A549 (cell line): ENCODE results near the gene GRK4. TPM values are rescaled to one million over a fixed set of nuclear protein-coding genes. Genes with fewer than 3 reads are reported as not detected.
"Not testable (repeated sequence)": the region's sequence is repeated elsewhere in the genome, so short reads cannot be mapped to it uniquely, and the experiment has no call there.

Source experiments
- ATAC-seq, 2 experiments: fragments of 200-7000 bp in 1 of 2; fragments of >200 bp in 1 of 2; cut with Nextera tagmentation in 1 of 2; cut with Tn5 transposase in 1 of 2; 3 replicates each; pipeline versions ENCODE4 v1.8.0 to v1.9.1; 2018 to 2020; ENCODE audit warnings: mild to moderate bottlenecking in 1 of 2, moderate library complexity in 1 of 2
- CTCF ChIA-PET: fragments of 300-600 bp; sonication (Branson Sonifier 250); formaldehyde crosslinking; extraction: SDS; loops from one replicate; lab custom pipeline; 2021; ENCODE audit warnings: antibody characterized with exemption, inconsistent platforms; lab: Yijun Ruan, JAX
- POLR2A ChIA-PET: fragments of 350-600 bp; formaldehyde crosslinking; extraction: SDS; loops from one replicate; lab custom pipeline; 2021; ENCODE audit warnings: antibody characterized with exemption, inconsistent platforms; lab: Yijun Ruan, JAX
- DNase-seq, 2 experiments: peaks; one replicate each; pipeline versions ENCODE4 v3.0.0 to v3.0.0-alpha.2; 2011 to 2016; ENCODE audit warnings: low read depth in 1 of 2, low spot score in 1 of 2
- FAIRE-seq: peaks from 2 replicates; lab custom pipeline; 2011; peaks lifted over from hg19 to GRCh38; lab: Jason Lieb, UNC
- H3K27ac ChIP-seq, 2 experiments: fragments of >200 bp; sonication (Bioruptor Twin); formaldehyde crosslinking; 3 replicates each; pipeline ENCODE4 v1.5.1; 2016 to 2017
- H3K4me1 ChIP-seq: fragments of >200 bp; sonication (Bioruptor Twin); formaldehyde crosslinking; 3 replicates; pipeline ENCODE4 v1.6.1; 2016
- H3K4me2 ChIP-seq: fragments of >200 bp; sonication (Bioruptor Twin); formaldehyde crosslinking; 3 replicates; pipeline ENCODE4 v1.6.1; 2016
- H3K4me3 ChIP-seq: fragments of >200 bp; sonication (Bioruptor Twin); formaldehyde crosslinking; 3 replicates; pipeline ENCODE4 v1.5.1; 2016
- H3K9me3 ChIP-seq: fragments of >200 bp; sonication (Bioruptor Twin); formaldehyde crosslinking; 3 replicates; pipeline ENCODE4 v1.6.1; 2016
- BCL3 ChIP-seq: fragments of >200 bp; sonication (Bioruptor Twin); formaldehyde crosslinking; IDR thresholded peaks from 3 replicates; pipeline ENCODE4 v1.6.1; 2016
- BHLHE40 ChIP-seq: IDR thresholded peaks from 2 replicates; pipeline ENCODE4 v1.6.1; 2012; ENCODE audit warnings: low read depth, low read length, inconsistent platforms
- CBX2 ChIP-seq: fragments of 200-600 bp; sonication (generic); IDR thresholded peaks from 2 replicates; pipeline ENCODE4 v1.6.1; 2016; ENCODE audit warnings: low read depth, mild to moderate bottlenecking, borderline replicate concordance
- CTCF ChIP-seq: fragments of >200 bp; sonication (Bioruptor Twin); formaldehyde crosslinking; IDR thresholded peaks from 3 replicates; pipeline ENCODE4 v1.5.1; 2016
- ELK1 ChIP-seq: fragments of 150-350 bp; IDR thresholded peaks from 2 replicates; pipeline ENCODE4 v1.6.1; 2014; ENCODE audit warnings: low read depth, mild to moderate bottlenecking, low read length
- EP300 ChIP-seq, 2 experiments: fragments of >200 bp; sonication (Bioruptor Twin); formaldehyde crosslinking; IDR thresholded peaks; 2 replicates in 1 of 2; 3 replicates in 1 of 2; pipeline ENCODE4 v1.6.1; 2016 to 2017
- FOSB ChIP-seq: fragments of 250-450 bp; sonication (Bioruptor Pico); IDR thresholded peaks from 2 replicates; pipeline ENCODE4 v1.5.0; 2020; ENCODE audit warnings: mild to moderate bottlenecking, moderate library complexity
- HES2 ChIP-seq: fragments of >200 bp; sonication (Bioruptor Twin); formaldehyde crosslinking; IDR thresholded peaks from 2 replicates; pipeline ENCODE4 v1.6.1; 2016
- HMGXB4 ChIP-seq: fragments of 250-450 bp; sonication (Bioruptor Pico); IDR thresholded peaks from 2 replicates; pipeline ENCODE4 v1.5.0; 2021; ENCODE audit warnings: mild to moderate bottlenecking, moderate library complexity, borderline replicate concordance
- HOXB13 ChIP-seq: fragments of 250-450 bp; sonication (Bioruptor Pico); IDR thresholded peaks from 2 replicates; pipeline ENCODE4 v1.5.0; 2020; ENCODE audit warnings: low read depth, mild to moderate bottlenecking, moderate library complexity
- JUNB ChIP-seq: fragments of >200 bp; sonication (Bioruptor Twin); formaldehyde crosslinking; IDR thresholded peaks from 2 replicates; pipeline ENCODE4 v1.6.1; 2016
- KDM5A ChIP-seq: fragments of 200-600 bp; sonication (generic); IDR thresholded peaks from 2 replicates; pipeline ENCODE4 v1.6.1; 2016; ENCODE audit warnings: antibody characterized with exemption, mild to moderate bottlenecking
- MYC ChIP-seq: IDR thresholded peaks from 2 replicates; pipeline ENCODE4 v1.6.1; 2012; ENCODE audit warnings: mild to moderate bottlenecking, inconsistent platforms, low read length, improper control_type of control experiment, borderline replicate concordance
- NFE2L2 ChIP-seq: fragments of 150-350 bp; conservative IDR thresholded peaks from 2 replicates; pipeline ENCODE4 v1.6.1; 2014; ENCODE audit warnings: low read length
- RCOR1 ChIP-seq: fragments of 150-350 bp; IDR thresholded peaks from 2 replicates; pipeline ENCODE4 v1.6.1; 2014; ENCODE audit warnings: antibody characterized with exemption, low read length, low read depth
- RFX5 ChIP-seq: fragments of 450-650 bp; IDR thresholded peaks from 2 replicates; pipeline ENCODE4 v1.7.1; 2014; ENCODE audit warnings: antibody characterized with exemption, mild to moderate bottlenecking, moderate library complexity
- TP53 ChIP-seq: fragments of 250-450 bp; sonication (Bioruptor Pico); IDR thresholded peaks from 2 replicates; pipeline ENCODE4 v1.5.0; 2021; ENCODE audit warnings: mild to moderate bottlenecking, moderate library complexity
- WGBS: methylation state at CpG from one replicate; pipeline ENCODE4 v1.1.6; 2017; ENCODE audit errors: missing lambda C conversion rate; 5-methylcytosine and 5-hydroxymethylcytosine counted together
- polyA plus RNA-seq, 4 experiments: library from polyadenylated mRNA; depleted of rRNA in 3 of 4; stranded (reverse); fragments of >200 nt; fragmentation: RNase III in 1 of 4; extraction: RNeasy Plus Mini Kit Qiagen cat#74134 plus additional on column Dnase treatment in 1 of 4; gene quantifications; 2 replicates in 3 of 4; 3 replicates in 1 of 4; pipeline ENCODE4 v1.2.3, GENCODE V29; 2011 to 2017

Gene GRK4
- polyA plus RNA-seq, 2 of the 4 experiments (the other 2 are of a cell fraction) = 0.76 to 0.96 TPM

- no peak for FAIRE-seq
- CTCF ChIA-PET = no interaction called here
- H3K4me3 ChIP-seq = no peak overlapping the region
These were observed 18.6 kb downstream of the GRK4 start for GRCh38 chr4:2982012-2982411.

GRCh38 chr4:2983715-2984114, 20.3 kb downstream of the GRK4 start:
- CTCF ChIA-PET = not testable (repeated sequence)

More at GRCh38 chr4:2982012-2982411, 18.6 kb downstream of the GRK4 start:
- ATAC-seq (no peak), DNase-seq (no peak)
- H3K4me1 ChIP-seq = peaks cover 8% of the 10 kb centered on the region; the same call in 2 of the 3 replicates
- WGBS = 0% methylated on average over 2 of the region's 4 CpGs
- H3K9me3 ChIP-seq = no peaks in the 10 kb centered on the region; the same call in 2 of the 3 replicates
- POLR2A ChIA-PET = no interaction called here
- no peak overlapping the region for H3K27ac ChIP-seq
- TF ChIP-seq ELK1 (no peak), CBX2 (no peak), NFE2L2 (no peak), RFX5 (no peak), BHLHE40 (no peak)
- H3K4me2 ChIP-seq = no peak overlapping the region

GRCh38 chr4:2991243-2991642, 27.9 kb downstream of the GRK4 start:
- 77% methylated on average over 4 of the region's 4 CpGs for WGBS
- Histone ChIP-seq H3K4me2 (no peak overlapping the region), H3K4me3 (no peak overlapping the region), H3K9me3 (no peaks in the 10 kb centered on the region; the same call in 2 of the 3 replicates), H3K27ac (no peak overlapping the region), H3K4me1 (no peaks in the 10 kb centered on the region)
- FAIRE-seq = no peak
- TF ChIP-seq HMGXB4 (CRISPR knock-in tag) (no peak), FOSB (CRISPR knock-in tag) (no peak), EP300 (IDR thresholded peaks at IDR 0.05) (no peak), JUNB (no peak), MYC (no peak), ELK1 (no peak), RFX5 (no peak), TP53 (CRISPR knock-in tag) (no peak), RCOR1 (no peak), HES2 (no peak), CTCF (no peak), KDM5A (no peak), BCL3 (no peak), HOXB13 (CRISPR knock-in tag) (no peak)
- no peak for DNase-seq
- ChIA-PET CTCF (interaction anchor here (1.5 kb wide), 1 partner anchor 13 kb away, joined by 4 read pairs; no protein-coding TSS in a partner anchor), POLR2A (no interaction called here)
- ATAC-seq = no peak

More at GRCh38 chr4:2983715-2984114, 20.3 kb downstream of the GRK4 start:
- POLR2A ChIA-PET, H3K27ac ChIP-seq, H3K9me3 ChIP-seq, H3K4me1 ChIP-seq, H3K4me3 ChIP-seq, H3K4me2 ChIP-seq, ATAC-seq, FAIRE-seq, DNase-seq: not testable (repeated sequence)
- 18% methylated on average over 7 of the region's 7 CpGs for WGBS
